PC-3 (cell line): ENCODE results near the gene PPIL3. TPM values are rescaled to one million over a fixed set of nuclear protein-coding genes. Genes with fewer than 3 reads are reported as not detected.

Experiments
- ATAC-seq: fragments of 200-7000 bp; cut with Tn5 transposase; 2 replicates; pipeline ENCODE4 v1.9.1; 2020; ENCODE audit warnings: mild to moderate bottlenecking, moderate library complexity
- BruUV-seq: library from RNA; stranded (reverse); fragments of 400-500 nt; replicated peaks from 2 replicates; lab custom pipeline; 2021; lab: Mats Ljungman, UMichigan
- CTCF ChIA-PET: fragments of 300-600 bp; sonication (Branson Sonifier 250); formaldehyde crosslinking; loops from one replicate; lab custom pipeline; 2022; ENCODE audit warnings: antibody characterized with exemption; lab: Charles Lee
- POLR2A ChIA-PET: fragments of 300-600 bp; sonication (Branson Sonifier 250); formaldehyde crosslinking; loops from one replicate; lab custom pipeline; 2022; ENCODE audit warnings: antibody characterized with exemption; ENCODE audit not compliant: unreplicated experiment; lab: Charles Lee
- DNase-seq: peaks from one replicate; pipeline ENCODE4 v3.0.0-alpha.2; 2015
- H2AFZ ChIP-seq: fragments of 300-600 bp; sonication (generic); 2 replicates; pipeline ENCODE4 v1.6.0; 2016; ENCODE audit warnings: antibody characterized with exemption, low read length
- H3F3A ChIP-seq: fragments of 300-600 bp; sonication (generic); one replicate; pipeline ENCODE4 v1.6.0; 2017; ENCODE audit warnings: antibody characterized with exemption, low read length, control low read depth, mild to moderate bottlenecking; ENCODE audit not compliant: unreplicated experiment
- H3K27ac ChIP-seq: fragments of 300-600 bp; sonication (generic); 2 replicates; pipeline ENCODE4 v1.5.1; 2016; ENCODE audit warnings: mild to moderate bottlenecking, low read length
- H3K27me3 ChIP-seq: fragments of 300-600 bp; sonication (generic); 2 replicates; pipeline ENCODE4 v1.6.1; 2016; ENCODE audit warnings: low read length, mixed read lengths
- H3K36me3 ChIP-seq: fragments of 300-600 bp; sonication (generic); 2 replicates; pipeline ENCODE4 v1.6.1; 2016; ENCODE audit warnings: low read depth, mixed run types, low read length, mixed read lengths
- H3K4me1 ChIP-seq: fragments of 300-600 bp; sonication (generic); 2 replicates; pipeline ENCODE4 v1.5.1; 2016; ENCODE audit warnings: low read length; ENCODE audit not compliant: insufficient read depth
- H3K4me2 ChIP-seq: fragments of 300-600 bp; sonication (generic); 2 replicates; pipeline ENCODE4 v1.6.0; 2016; ENCODE audit warnings: low read length
- H3K4me3 ChIP-seq: fragments of 300-600 bp; sonication (generic); 2 replicates; pipeline ENCODE4 v1.5.1; 2016; ENCODE audit warnings: mild to moderate bottlenecking, low read length, mixed read lengths
- H3K79me2 ChIP-seq: fragments of 300-600 bp; sonication (generic); 2 replicates; pipeline ENCODE4 v1.6.1; 2017; ENCODE audit warnings: low read length, mixed read lengths
- H3K9ac ChIP-seq: fragments of 300-600 bp; sonication (generic); 2 replicates; pipeline ENCODE4 v1.6.0; 2016; ENCODE audit warnings: mild to moderate bottlenecking, low read length
- H3K9me2 ChIP-seq: fragments of 300-600 bp; sonication (generic); replicated peaks from 2 replicates; pipeline ENCODE4 v1.6.1; 2016; ENCODE audit warnings: mixed run types, low read length, mixed read lengths
- H3K9me3 ChIP-seq: fragments of 300-600 bp; sonication (generic); 2 replicates; pipeline ENCODE4 v1.6.1; 2016; ENCODE audit warnings: low read length, mixed read lengths
- H4K20me1 ChIP-seq: fragments of 300-600 bp; sonication (generic); 2 replicates; pipeline ENCODE4 v1.6.1; 2016; ENCODE audit warnings: low read length, mixed read lengths
- CTCF ChIP-seq: fragments of 300-600 bp; sonication (generic); conservative IDR thresholded peaks from 2 replicates; pipeline ENCODE4 v1.5.1; 2017; ENCODE audit warnings: antibody characterized with exemption, low read depth, mild to moderate bottlenecking, low read length
- EZH2 ChIP-seq: fragments of 300-600 bp; sonication (generic); IDR thresholded peaks from one replicate; pipeline ENCODE4 v1.6.1; 2017; ENCODE audit warnings: antibody characterized with exemption, mild to moderate bottlenecking, low read length; ENCODE audit not compliant: unreplicated experiment
- EZH2phosphoT487 ChIP-seq: fragments of 300-600 bp; sonication (generic); IDR thresholded peaks from 2 replicates; pipeline ENCODE4 v1.6.1; 2018; ENCODE audit warnings: mild to moderate bottlenecking, antibody characterized with exemption, low read length, borderline replicate concordance
- intact Hi-C: fragments of 100-400 bp; cut with micrococcal nuclease; formaldehyde crosslinking; loops from 2 replicates; pipeline ENCODE4 v1.9.0; 2023
- total RNA-seq: library from RNA; depleted of rRNA; stranded (reverse); fragments of >200 nt; gene quantifications from 2 replicates; pipeline ENCODE4 v1.2.3, GENCODE V29; 2014

Gene PPIL3
- total RNA-seq, 1 experiment from 2014 or later = 37.1 TPM

- ChIA-PET POLR2A (no interaction called here), CTCF (no interaction called here)
- no TSS peak for BruUV-seq
- ATAC-seq (no peak), DNase-seq (no peak)
- no peak overlapping the region for H2AFZ ChIP-seq
- intact Hi-C loops = no loop called here
- TF ChIP-seq CTCF = no peak
- TF ChIP-seq EZH2phosphoT487 = no peak
- no peak for TF ChIP-seq EZH2
- H3K9me2 ChIP-seq = no peaks in the 10 kb centered on the region
- no peak overlapping the region for H3K4me3 ChIP-seq
- no peaks in the 10 kb centered on the region for H3K9me3 ChIP-seq
- H3K36me3 ChIP-seq = no peaks in the 10 kb centered on the region
- H3K9ac ChIP-seq = no peak overlapping the region
- H3K4me2 ChIP-seq = no peak overlapping the region
- no peaks in the 10 kb centered on the region for H3K27me3 ChIP-seq
- no peaks in the 10 kb centered on the region for H3F3A ChIP-seq
- H3K4me1 ChIP-seq = no peaks in the 10 kb centered on the region
- no peaks in the 10 kb centered on the region for H3K79me2 ChIP-seq
- no peaks in the 10 kb centered on the region for H4K20me1 ChIP-seq
- no peak overlapping the region for H3K27ac ChIP-seq
Observed at GRCh38 chr2:200845669-200846325, 43.1 kb downstream of the PPIL3 start.

- no peaks in the 10 kb centered on the region for H3K9me3 ChIP-seq
- TF ChIP-seq EZH2 (no peak), EZH2phosphoT487 (no peak), CTCF (no peak)
- CTCF ChIA-PET = no interaction called here
- no TSS peak for BruUV-seq
- H2AFZ ChIP-seq = no peak overlapping the region
- no peak overlapping the region for H3K4me3 ChIP-seq
- ATAC-seq = no peak
- H3K79me2 ChIP-seq = no peaks in the 10 kb centered on the region
- no peaks in the 10 kb centered on the region for H3K36me3 ChIP-seq
- H3K4me1 ChIP-seq = no peaks in the 10 kb centered on the region
- no peak overlapping the region for H3K27ac ChIP-seq
- H3K9ac ChIP-seq = no peak overlapping the region
- intact Hi-C loops = no loop called here
- no peak overlapping the region for H3K4me2 ChIP-seq
- H3K9me2 ChIP-seq = no peaks in the 10 kb centered on the region
- DNase-seq = no peak
- no peaks in the 10 kb centered on the region for H4K20me1 ChIP-seq
- H3F3A ChIP-seq = no peaks in the 10 kb centered on the region
- POLR2A ChIA-PET = interaction anchor here (0.5 kb wide), 1 partner anchor 110 kb away, joined by 3 read pairs; no protein-coding TSS in a partner anchor
- H3K27me3 ChIP-seq = no peaks in the 10 kb centered on the region
Observed at GRCh38 chr2:200845194-200845593, 43.7 kb downstream of the PPIL3 start.
